Eye (tissue), 1 donor: ENCODE results near the gene MEG3.

Source experiments
- DNase-seq: peaks from one replicate; pipeline ENCODE4 v3.0.0-alpha.2; 2015

The MEG3 gene

DNA sequence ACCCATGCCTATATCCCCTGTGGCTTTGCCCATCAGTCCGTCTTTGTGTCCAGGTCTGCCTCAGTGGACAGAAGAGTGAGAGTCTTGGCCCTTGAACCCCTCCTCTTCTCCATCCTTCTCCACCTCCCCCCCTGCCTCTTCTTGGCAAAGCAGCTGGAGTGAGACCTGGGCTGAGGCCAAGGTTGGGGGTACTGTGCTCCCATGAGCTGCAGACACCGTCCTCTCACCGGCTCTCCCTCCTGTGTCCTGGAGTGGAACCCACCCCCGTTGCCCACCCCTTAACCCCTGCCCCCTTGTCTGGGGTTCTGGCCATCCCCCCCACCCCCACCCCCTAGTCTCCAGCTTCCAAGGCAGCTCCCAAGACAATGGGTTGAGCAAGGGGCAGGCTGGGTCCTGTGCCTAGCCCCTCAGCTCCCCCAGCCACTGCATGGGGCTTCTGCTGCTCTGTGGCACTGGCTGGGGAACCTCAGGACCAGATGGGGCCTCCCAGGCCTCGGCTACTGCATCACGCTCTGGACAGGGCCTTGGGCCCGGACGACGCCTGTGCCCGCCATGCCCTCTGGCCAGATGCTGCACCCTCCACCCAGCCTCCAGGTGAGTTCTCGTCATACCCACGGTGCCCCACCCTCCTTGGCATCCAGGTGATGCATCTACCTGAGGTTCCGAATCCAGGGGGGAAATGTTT is 41.9 kb downstream of the MEG3 start:
- no peak for DNase-seq

DNA sequence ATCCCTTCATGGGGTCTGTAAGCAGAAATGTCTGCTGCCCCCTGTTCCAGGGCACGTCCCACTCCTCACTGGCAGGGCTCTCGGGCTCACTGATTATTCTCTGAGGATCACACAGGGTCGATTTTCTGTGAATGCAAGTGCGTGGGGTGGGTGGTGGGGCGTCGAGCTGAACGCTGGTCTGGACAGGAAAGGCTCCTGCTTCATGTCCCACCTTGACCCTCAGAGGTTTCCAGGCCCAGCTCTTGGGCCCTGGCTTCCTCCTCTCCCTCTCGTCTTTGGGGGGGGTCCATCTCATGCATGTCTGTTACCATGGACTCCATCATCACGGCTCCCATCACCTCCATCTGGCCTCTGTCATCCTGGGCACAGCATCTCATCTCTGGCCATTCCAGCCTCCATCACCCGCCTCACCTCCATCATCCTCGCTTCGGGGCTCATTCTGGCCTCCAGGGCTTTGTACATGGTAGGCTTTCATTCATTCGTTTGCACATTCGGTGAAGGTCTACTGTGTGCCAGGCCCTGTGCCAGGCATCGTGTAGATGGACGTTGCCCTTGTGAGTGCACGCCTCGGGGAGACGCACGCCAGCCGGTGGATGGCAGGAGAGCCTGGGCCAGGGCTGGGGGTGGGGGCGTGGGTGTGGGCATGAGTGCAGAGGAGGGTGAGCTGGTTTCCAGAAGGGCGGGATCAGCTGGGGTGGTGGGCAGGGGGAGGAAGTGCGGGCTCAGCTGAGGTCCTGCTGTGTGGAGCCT is 42.9 kb downstream of the MEG3 start:
- no peak for DNase-seq

DNA sequence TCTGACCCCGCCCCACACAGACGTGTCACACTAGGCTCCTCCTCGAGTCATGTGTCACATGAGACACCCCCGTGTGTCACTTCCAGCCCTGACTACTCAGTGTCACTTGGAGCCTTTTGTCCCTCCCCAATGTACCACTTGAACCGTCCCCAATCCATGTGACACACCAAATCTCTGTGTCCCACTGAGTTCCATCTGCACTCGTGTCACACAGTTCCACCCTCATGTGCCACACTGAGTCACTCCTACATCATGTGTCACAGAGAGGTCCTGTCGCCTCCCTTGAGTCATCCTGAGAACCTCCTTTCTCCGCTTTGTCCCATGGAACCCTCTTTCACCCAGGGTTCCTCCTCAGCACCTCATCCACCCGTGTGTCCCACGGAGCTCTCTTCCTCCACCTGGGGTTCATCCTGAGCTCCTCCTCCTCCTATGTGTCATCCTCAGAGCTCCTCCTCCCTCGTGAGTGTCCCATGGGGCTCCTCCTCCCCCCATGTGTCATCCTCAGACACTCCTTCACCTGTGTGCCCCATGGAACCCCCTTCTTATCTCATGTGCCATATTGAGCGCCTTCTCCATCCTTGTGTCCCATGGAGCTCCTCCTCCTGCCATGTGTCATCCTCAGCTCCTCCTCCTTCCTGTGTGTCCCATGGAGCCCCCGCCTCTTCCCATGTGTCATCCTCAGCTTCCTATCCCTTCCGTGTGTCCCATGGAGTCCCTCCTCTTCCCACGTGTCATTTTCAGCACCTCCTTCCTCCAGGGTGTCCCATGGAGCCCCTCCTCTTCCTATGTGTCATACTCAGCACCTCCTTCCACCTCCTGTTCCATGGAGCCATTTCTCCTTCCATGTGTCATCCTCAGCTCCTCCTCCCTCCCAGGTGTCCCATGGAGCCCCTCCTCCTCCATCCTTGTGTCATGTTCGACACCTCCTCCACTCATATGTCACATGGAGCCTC is 45.6 kb downstream of the MEG3 start:
- no peak for DNase-seq

DNA sequence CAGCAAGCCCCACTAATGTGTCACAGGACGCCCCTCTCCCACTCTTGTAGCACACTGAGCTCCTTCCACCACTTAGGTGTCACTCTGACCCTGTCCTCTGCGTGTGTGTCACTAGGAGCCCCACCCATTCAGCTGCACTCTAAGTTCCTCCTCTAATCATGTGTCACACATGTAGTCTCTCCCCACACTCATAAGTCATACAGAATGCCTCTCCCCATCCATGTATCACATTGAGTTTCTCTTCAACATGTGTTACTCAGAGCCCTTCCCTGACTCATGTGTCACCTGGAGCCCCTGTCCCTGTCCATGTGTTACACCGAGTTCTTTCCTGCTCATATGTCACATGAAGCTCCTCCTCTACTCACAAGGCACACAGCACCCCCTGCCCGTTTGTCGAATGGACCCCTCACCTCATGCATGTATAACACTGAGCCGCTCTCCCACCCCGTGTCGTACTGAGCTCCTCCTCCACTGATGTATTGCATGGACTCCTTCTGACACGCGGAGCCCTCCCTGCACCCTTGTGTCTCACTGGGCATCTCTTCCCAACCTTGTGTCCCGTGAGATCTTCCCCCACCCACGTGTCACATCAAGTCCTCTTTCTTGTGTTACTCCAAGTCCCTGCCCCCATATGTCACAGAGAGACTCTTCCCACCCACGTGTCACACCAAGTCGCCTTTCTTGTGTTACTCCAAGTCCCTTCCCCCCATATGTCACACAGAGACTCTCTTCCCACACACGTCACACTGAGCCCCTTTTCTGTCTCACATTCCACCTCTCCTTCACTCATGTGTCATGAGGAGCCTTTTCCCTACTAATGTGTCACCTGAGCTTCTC is 46.6 kb downstream of the MEG3 start:
- DNase-seq, result no peak

DNA sequence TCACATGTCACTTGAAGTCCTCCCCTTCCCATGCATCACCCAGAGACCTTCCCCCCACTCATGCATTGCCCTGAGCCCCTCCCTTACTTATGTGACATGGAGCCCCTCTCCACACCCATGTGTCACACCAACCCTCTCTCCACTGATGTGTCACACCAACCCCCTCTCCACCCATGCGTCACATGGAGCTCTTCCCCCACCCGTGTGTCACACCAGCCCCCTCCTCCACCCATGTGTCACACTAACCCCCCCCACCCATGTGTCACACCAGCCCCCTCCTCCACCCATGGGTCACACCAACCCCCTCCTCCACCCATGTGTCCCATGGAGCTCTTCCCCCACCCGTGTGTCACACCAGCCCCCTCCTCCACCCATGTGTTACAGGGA is 47.2 kb downstream of the MEG3 start:
- no peak for DNase-seq

DNA sequence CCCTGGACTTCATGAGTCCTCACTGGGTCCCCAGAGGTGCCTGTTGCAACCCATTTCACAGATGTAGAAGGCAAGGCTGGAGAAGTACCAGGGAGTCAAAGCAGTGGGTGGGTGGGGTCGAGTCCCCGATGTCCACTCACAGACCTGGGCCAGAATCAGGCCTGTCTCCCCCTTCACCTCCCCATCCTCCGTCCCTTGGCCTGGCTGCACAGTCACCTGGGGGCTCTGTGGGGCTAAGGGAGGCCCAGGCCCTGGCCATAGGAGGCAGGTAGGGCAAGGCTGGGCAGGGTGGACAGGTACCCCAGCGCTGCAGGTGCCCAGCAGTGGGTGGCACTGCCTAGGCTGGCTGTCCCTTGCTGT is 48.1 kb downstream of the MEG3 start:
- no peak for DNase-seq

DNA sequence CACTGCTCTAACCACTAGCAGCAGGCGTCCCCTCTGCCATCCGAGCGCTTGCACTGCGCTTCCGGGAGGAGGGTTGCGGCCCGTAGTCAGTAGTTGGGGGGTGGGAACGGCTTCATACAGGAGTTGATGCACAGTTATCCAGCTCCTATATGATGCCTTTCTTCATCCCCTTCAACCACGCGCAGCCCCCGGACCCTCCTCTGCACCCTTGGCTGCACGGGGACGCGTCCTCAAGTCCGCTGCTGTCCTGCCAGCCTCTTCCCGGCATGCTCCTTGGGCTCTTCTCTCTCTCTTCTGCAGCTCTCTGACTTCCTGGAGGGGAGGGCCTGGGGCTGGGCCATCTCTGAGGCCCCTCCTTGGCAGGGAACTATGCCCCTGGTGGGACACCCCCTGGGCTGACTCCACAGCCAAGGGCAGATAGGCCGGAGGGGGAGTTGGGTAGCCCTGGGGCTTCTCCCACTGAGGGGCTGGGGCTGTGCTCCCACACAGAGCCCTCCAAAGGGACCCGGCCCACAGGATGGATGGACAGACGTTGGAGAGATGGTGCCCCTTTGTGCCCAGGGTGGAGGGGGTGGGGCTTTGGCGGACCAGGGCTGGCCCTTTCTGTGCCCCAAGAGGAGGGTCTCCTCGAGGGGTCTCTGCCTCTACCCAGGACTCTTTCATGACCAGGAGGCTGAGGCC is 48.6 kb downstream of the MEG3 start:
- no peak for DNase-seq

DNA sequence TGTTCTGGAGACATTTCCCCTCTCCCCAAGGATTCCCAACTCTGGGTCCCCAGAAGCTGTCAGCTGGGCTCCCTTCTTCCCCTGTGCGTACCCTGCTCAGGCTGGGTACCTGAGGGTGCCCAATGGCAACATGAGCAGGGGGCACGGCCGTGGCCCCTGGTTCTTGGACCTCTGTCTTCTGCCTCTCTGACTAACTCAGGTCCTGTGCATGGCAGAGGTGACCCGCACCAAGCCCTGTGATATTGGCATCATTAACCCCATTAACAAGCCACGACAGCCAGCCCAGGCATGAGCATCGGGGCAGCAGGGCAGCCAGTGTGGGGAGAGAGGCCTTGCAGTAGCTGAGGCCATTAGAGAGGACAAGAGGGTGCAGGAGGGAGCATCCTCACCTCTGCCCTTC is 49.2 kb downstream of the MEG3 start:
- DNase-seq, result no peak

DNA sequence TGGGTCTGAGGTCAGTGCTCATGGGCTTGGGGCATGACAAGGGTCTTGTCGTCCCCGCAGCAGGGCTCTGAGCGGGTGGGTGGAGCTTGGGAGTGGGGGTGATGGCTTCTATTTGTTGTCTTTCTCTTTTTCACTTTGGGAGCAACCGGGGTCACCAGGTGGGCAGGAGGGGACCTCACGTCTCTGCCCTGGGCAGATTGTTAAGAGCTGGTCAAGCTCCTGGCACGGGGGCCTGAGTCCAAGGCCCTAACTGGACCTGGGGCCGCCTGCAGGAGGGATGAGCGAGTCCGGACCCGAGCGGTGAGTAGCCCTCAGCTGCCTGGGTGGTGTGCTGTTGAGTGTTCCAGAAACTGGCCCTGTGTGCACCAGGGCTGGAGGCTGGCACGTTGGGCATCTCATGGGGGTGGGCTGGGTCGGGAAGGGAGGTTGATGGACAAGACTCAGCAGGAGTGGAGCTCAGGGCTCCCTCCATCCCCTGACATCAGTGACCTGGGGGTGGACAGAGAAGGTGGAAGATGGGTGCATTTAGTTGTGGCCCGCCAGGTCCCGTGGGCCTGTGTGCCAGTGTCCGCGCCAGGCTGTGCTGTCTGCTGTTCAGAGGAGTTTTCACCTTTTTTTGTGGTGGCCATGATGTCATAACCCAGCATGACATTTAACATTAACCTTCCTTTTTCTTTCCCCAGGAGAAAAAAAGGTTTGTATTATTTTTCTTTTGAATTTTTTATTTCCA is 50.1 kb downstream of the MEG3 start:
- DNase-seq, result no peak

DNA sequence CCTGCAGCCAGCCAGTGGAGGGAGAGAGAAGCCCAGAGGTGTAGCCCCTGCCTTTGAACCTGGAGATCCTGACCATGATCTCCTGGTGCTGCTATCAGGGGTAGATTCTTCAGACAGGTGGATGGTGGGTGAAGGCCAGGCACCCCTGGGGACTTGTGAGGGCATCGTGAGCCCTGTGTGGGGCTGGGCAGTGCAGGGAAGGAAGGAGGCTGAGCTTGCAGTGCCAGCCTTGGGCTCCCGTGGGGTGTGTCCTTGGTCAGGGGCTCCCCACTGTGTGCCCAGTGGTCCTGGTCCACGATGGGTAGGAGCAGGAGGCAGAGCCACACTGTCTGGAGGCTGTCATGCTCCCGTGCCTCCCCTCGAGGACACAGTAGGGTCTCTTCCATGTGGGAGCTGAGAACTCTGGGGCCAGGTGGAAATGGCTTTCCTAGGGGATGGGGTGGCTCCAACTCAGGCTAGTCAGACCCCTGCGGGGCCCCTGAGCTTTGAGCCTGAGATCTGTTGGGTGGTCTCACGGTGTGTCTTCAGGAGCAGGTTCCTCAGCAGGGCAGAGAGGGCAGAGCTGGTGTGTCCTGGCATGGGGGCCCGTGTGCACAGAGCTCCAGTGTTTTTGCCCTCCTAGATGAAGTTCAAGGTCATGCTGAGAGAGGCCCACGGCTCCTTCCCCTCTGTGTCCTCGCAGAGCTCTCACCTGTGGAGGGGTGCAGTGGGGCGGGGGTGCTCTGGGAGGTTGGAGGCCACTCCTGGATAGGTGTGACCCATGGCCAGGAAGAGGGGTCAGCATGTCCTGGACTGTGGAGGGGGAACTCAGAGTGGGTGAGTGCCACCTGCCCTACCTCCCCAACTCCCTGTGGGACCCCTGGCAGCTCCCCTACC is 52.6 kb downstream of the MEG3 start:
- no peak for DNase-seq

DNA sequence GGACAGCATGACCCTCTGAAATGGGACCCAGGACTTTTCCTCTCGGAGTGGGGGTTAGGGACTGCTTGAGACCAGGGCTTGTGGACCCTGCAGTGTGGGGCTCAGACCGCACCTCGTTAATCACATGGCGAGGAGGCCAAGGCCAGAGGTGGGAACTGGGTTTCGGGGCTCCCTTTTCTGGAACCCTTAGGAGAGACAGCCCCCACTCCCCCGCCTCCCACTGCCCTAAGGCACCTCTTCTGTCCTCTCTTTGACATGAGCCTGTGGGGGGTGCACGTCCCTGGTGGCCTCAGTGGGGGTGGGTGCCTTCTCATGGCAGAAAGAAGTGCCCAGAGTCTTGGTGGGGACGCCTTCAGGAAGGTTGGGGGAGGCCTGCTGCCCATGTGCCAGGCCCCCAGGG is 53.3 kb downstream of the MEG3 start:
- no peak for DNase-seq

DNA sequence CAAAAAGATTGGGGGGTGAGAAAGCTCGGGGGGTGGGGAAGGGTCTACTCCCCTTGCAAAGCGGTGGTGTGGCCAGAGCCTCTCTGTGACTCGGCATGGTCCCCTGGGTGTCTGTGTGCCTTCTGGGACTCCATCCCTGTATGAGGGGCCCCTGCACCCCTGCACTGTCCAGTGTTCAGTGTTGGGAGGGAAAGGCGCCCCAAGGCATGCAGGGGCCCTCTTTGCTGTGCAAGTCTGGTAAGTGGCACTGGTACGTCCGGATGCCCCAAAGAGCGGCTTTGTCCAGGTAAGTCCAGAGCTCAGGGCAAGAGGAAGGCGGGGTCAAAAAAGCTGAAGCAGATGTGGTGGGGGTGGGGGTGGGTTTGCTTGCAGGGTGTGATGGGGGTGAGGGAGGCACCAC is 53.9 kb downstream of the MEG3 start:
- no peak for DNase-seq

DNA sequence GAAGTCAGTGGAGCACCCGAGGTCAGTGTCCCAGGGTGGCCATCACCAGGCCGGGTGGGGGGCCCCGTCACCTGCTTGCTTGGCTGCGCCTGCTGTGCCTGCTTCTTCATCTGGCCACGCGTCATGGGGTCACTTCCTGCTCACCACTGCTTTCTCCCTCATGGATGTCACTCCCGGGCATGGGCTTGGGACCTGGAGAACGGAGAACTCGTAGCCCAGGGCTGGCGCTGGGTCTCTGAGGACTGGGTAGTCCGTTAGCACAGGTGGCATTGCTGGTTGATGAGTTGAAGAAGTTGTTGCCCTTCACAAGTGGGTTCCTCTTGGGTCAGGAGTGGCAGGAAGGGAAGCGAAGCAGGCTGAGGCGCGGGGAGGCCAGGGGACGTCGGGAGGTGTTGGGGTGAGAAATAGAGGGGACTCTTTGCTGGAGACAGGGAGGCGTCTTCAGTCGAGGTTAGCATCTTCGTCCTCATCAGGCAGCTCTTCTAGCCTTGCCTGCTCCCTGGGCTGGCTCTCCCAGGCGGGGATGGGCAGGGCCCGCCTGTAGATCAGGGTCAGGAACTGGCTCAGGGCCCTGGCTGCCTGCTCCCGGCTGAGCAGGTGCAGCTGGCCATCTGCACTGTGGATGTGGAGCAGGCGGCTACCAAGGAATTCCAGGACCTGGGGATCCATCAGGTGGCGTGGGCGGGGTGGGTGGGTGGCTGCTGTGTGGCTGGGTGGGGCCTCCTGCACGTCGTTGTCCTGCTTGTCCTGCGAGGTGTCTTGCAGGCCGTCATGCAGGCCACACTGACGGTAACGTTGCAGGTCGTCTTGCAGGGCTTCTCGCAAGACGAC is 54.6 kb downstream of the MEG3 start:
- no peak for DNase-seq

DNA sequence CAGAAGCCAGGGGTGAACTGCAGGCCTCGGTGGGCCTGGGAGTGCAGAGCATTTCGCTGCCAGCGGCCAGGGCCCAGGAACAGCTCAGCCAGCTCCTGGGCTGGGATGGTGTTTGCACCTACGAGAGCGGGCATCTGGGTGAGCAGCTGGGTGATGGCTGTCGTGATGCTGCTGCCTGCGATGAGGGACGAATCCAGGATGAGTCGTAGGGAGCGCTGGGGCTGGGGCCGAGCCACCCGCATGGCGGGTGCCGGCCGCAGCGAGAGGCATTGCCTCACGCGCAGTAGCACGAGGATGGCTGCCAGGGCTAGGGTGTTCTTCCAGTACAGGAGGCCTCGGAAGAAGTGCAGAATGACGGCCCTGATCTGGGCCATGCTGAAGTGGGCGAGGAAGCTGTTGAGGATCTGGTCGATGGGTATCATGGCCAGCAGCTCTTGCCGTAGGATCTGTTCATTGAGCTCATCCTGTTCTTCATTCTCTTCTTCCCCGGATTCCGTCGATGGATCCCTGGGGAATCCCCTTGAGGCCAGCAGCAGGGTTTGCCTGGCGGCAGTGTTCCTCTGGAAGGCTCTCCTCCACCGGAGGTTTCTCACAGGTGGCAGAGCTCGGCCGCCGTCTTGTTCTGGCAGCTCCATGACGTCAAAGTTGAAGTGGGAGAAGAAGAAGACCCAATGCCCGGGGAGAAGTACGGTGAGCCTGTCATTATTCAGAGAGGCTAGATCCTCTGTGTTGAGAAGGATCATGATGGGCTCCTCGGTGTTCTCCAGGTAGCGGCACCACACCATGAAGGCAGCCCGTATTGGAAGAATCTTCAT is 55.5 kb downstream of the MEG3 start:
- DNase-seq, result no peak

DNA sequence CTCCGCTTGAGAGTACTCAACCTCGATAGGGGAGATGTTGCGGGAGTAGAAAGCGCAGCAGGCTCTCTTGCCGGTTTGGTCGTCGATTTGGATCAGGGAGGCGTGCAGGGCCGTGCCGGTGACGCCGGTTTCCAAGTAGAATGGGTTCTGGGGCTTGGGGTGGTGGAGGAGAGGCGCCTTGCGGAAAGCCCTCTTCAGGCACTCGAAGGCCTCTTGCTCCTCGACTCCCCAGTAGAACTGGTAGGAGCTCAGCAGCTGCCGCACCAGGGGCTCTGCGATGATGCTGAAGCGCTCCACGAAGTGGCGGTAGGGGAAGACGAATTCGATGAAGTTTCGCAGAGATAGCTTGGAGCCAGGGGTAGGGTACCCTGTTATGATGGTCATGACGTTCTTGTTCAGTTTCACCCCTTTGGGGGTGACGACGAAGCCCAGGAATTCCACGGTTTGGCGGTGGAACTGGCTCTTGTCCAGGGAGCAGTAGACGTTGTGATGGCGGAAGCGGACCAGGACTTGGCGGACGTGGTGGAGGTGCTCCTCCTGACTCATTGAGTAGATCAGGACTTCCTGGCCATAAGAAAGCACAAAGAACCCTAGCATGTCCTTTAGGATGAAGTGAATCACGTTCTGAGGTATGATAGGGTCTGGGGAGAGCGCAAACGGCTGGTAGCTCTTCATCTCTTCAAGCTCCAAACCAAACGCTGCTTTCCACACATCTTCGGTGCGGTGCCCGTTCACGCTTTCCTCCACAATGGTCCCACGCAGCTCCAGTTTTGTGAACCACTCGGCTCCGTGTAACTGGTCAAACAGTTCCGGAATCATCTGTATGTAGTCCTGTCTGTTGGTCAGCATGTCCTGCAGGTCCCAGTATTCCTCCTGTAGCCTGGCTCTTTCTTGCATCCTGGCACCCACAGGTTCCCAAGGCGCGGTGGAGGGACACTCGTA is 56.4 kb downstream of the MEG3 start:
- no peak for DNase-seq

DNA sequence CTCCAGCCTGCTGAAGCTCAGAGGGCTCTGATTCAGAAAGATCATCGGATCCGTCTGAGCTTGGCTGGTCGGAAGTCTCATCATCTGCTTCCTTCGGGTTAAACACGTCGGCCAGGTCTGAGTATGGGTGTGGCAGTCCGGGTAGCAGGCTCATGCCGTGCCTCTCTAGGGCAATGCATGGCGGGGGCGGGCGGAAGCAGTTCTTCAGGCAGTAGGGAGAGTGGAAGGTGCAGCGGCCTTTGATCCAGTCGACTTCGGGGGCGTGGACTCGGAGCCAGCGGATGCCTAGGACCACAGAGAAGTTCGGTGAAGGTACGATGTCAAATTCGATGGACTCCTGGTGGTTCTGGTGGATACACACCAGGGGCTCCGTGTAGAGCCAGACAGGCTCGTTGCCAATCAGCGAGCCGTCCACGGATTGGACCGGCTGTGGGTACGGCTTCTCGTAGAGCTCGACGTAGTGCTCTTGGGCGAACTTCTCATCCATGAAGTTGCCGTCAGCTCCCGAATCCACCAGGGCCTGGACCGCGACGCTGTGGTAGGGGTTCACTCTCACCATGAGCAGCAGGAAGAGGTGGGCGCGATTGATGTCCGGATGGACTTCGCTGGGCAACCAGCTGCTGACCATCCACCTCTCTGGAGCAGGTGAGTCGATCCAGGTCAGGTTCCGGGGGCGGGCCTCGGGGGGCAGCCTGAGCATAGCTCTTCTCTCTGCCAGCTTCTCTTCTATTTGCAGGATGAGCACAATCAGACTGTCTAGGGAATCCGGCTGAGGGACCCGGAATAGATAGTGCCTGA is 57.3 kb downstream of the MEG3 start:
- no peak for DNase-seq

DNA sequence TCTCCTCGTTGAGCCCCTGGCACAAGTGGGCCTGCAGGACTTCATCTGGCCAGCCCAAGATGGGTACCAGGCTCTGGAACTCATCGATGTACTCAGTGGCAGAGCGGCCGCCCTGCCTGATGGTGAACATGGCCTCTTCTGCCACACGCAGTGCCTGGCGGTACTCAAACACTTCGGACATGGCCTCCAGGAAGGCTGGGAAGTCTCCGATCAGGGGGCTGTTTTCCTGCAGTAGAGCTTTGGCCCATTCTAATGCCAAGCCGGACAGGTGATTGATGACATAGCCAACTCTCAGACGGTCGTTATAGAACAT is 57.8 kb downstream of the MEG3 start:
- no peak for DNase-seq
